HEK293T (cell line): ENCODE results near the gene VAV2.
"Not testable (repeated sequence)": the region's sequence is repeated elsewhere in the genome, so short reads cannot be mapped to it uniquely, and the experiment has no call there.

ENCODE experiments used
- CTCF ChIA-PET: fragments of 350-600 bp; formaldehyde crosslinking; extraction: SDS; loops from one replicate; lab custom pipeline; 2021; ENCODE audit warnings: antibody characterized with exemption, inconsistent platforms; lab: Yijun Ruan, JAX
- POLR2A ChIA-PET: fragments of 350-600 bp; formaldehyde crosslinking; extraction: SDS; loops from one replicate; lab custom pipeline; 2020; ENCODE audit warnings: antibody characterized with exemption, inconsistent platforms; lab: Yijun Ruan, JAX
- DNase-seq: peaks from one replicate; pipeline ENCODE4 v3.0.0; 2012; ENCODE audit warnings: mixed read lengths; ENCODE audit errors: extremely low spot score
- ARNT ChIP-seq: fragments of 450-650 bp; IDR thresholded peaks from 2 replicates; pipeline ENCODE4 v1.6.1; 2017; ENCODE audit warnings: mild to moderate bottlenecking
- BHLHE40 ChIP-seq: fragments of 450-650 bp; IDR thresholded peaks from 2 replicates; pipeline ENCODE4 v1.6.1; 2016; ENCODE audit warnings: mild to moderate bottlenecking, moderate library complexity, borderline replicate concordance
- CTBP1 ChIP-seq: fragments of 450-650 bp; IDR thresholded peaks from 2 replicates; pipeline ENCODE4 v1.6.1; 2016; ENCODE audit warnings: borderline replicate concordance
- ELF4 ChIP-seq: fragments of 450-650 bp; IDR thresholded peaks from 2 replicates; pipeline ENCODE4 v1.6.1; 2017; ENCODE audit warnings: antibody characterized with exemption
- FOXA1 ChIP-seq: fragments of 450-650 bp; IDR thresholded peaks from 2 replicates; pipeline ENCODE4 v1.6.1; 2016; ENCODE audit warnings: mild to moderate bottlenecking
- FOXK2 ChIP-seq: fragments of 450-650 bp; IDR thresholded peaks from 2 replicates; pipeline ENCODE4 v1.6.1; 2016; ENCODE audit warnings: mild to moderate bottlenecking
- FOXM1 ChIP-seq: fragments of 450-650 bp; IDR thresholded peaks from 2 replicates; pipeline ENCODE4 v1.6.1; 2017; ENCODE audit warnings: mild to moderate bottlenecking, borderline replicate concordance
- HDGF ChIP-seq: fragments of 450-650 bp; IDR thresholded peaks from 2 replicates; pipeline ENCODE4 v1.6.1; 2017; ENCODE audit warnings: antibody characterized with exemption, borderline replicate concordance
- L3MBTL2 ChIP-seq: fragments of 450-650 bp; conservative IDR thresholded peaks from 2 replicates; pipeline ENCODE4 v1.6.1; 2016; ENCODE audit warnings: mild to moderate bottlenecking
- LEF1 ChIP-seq: fragments of 450-650 bp; IDR thresholded peaks from 2 replicates; pipeline ENCODE4 v1.6.1; 2017; ENCODE audit warnings: mild to moderate bottlenecking, borderline replicate concordance
- NFRKB ChIP-seq: fragments of 450-650 bp; IDR thresholded peaks from 2 replicates; pipeline ENCODE4 v1.6.1; 2016; ENCODE audit warnings: mild to moderate bottlenecking, moderate library complexity
- SP1 ChIP-seq: fragments of 450-650 bp; IDR thresholded peaks from 2 replicates; pipeline ENCODE4 v1.6.1; 2017
- SUZ12 ChIP-seq: fragments of 450-650 bp; IDR thresholded peaks from 2 replicates; pipeline ENCODE4 v1.6.1; 2016; ENCODE audit warnings: mild to moderate bottlenecking
- TARDBP ChIP-seq: fragments of 450-650 bp; IDR thresholded peaks from 2 replicates; pipeline ENCODE4 v1.6.1; 2016
- ZNF384 ChIP-seq: fragments of 450-650 bp; IDR thresholded peaks from 2 replicates; pipeline ENCODE4 v1.6.1; 2016
- TF ChIP-seq, protein P1 (sequence below): fragments of 450-650 bp; IDR thresholded peaks from 2 replicates; pipeline ENCODE4 v1.6.1; 2016

The VAV2 gene

DNA sequence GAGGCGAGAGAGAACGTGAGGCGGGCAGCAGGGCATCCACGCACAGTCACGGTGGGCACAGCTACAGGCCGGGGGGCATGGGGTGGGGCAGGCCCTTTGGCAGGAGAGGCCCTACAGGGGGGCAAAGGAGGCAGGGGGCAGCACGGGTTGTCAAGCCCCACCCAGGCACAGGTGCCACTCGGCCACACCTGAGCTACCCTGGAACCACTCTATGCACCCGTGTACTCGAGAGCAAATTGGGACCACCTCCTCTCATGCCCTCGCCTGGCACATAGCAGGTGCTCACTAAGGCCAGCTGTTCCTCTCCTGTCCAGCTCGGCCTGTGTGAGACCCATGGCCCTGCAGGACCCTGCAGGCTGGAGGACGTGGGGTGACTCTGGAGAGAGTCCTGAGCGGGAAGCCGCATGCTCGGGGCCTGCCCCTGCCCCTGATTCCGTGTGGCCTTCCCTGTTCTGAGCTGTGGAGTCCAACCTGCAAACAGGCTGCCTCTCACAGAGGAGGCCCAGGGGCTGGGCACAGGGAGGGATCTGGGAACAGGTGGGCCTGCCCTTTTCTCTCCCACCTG lies 222.5 kb downstream of the VAV2 start:
- CTCF ChIA-PET: interaction anchor here (1.4 kb wide), 2 partner anchors 9 to 13 kb away, joined by 3 to 7 read pairs; no protein-coding TSS in a partner anchor
- POLR2A ChIA-PET: no interaction called here
- no peak for TF ChIP-seq FOXK2
- no peak for TF ChIP-seq LEF1
- TF ChIP-seq ZNF384: no peak
- no peak for TF ChIP-seq HDGF
- no peak for TF ChIP-seq BHLHE40
- no peak for TF ChIP-seq SUZ12
- TF ChIP-seq ARNT: no peak
- TF ChIP-seq, protein P1, sequence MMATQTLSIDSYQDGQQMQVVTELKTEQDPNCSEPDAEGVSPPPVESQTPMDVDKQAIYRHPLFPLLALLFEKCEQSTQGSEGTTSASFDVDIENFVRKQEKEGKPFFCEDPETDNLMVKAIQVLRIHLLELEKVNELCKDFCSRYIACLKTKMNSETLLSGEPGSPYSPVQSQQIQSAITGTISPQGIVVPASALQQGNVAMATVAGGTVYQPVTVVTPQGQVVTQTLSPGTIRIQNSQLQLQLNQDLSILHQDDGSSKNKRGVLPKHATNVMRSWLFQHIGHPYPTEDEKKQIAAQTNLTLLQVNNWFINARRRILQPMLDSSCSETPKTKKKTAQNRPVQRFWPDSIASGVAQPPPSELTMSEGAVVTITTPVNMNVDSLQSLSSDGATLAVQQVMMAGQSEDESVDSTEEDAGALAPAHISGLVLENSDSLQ: no peak
- TF ChIP-seq FOXA1: no peak
- no peak for TF ChIP-seq TARDBP
- TF ChIP-seq SP1: no peak
- no peak for TF ChIP-seq ELF4
- DNase-seq: no peak

DNA sequence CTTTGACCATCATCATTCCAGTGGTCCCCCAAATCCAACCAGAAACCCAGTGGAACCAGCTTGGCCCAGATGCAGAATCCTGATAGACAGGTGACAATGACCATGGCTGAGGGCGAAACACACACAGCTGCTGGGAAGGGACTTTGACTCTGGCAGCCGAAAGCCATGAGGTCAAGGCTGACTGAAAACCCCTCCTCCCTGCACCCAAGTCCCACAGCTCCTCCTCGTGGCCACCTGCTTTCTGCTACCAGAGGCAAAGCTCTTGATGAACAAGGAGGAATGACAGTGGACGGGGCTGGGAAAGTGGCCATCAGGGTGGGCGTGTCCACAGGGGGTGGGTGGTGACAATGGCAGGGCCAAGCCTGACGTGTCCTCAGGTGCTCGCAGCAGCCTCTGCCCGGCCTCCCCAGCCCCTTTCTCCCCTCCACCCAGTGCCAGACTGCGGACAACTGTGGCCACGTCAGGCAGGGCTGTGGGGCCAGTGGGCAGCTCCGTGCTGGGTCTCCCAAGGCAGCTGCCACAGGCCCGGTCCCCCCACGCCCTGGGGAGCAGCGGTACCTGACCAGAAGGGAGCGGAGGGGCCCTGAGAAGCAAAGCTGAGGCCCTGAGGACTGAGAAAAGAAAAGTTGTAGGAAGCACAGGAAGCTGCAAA lies 223.1 kb downstream of the VAV2 start:
- TF ChIP-seq SP1: no peak
- TF ChIP-seq L3MBTL2: no peak
- TF ChIP-seq TARDBP: no peak
- TF ChIP-seq CTBP1: no peak
- no peak for TF ChIP-seq HDGF
- TF ChIP-seq LEF1: no peak
- no peak for TF ChIP-seq NFRKB
- TF ChIP-seq SUZ12: no peak
- no peak for TF ChIP-seq ARNT
- no peak for TF ChIP-seq ZNF384
- no peak for TF ChIP-seq FOXK2
- CTCF ChIA-PET: interaction anchor here (1.4 kb wide), 2 partner anchors 9 to 14 kb away, joined by 3 to 7 read pairs; no protein-coding TSS in a partner anchor
- no peak for DNase-seq
- POLR2A ChIA-PET: no interaction called here

DNA sequence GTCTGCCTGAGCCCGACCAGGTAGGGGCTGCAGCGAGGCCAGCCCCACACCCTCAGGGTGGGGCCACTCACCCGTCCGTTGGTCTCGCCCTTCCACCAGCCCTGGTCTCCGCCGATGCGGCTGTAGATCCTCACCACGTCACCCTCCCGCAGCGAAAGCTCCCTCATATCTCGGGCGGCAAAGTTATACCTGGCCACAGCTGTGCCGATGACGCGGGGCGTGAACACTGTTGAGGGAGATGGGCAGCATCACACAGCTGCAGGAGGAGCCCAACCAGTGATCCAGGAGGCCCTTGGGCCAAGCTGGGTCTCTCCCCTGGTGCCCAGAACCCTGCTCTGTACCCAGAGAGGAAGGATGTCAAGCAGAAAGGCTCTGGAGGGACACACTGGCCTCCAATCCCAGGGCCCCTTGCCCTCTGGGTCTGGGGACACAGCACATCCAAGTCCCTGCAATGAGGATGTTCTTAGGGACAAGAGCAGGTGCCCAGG lies 223.7 kb downstream of the VAV2 start:
- TF ChIP-seq LEF1 (no peak), SUZ12 (no peak), FOXM1 (no peak), SP1 (no peak), TARDBP (no peak), ZNF384 (no peak), L3MBTL2 (no peak), FOXK2 (no peak), ARNT (no peak), FOXA1 (no peak)
- TF ChIP-seq, protein P1: no peak
- no peak for DNase-seq
- ChIA-PET CTCF (interaction anchor here (1.4 kb wide), 2 partner anchors 8 to 14 kb away, joined by 3 to 7 read pairs; no protein-coding TSS in a partner anchor), POLR2A (no interaction called here)

DNA sequence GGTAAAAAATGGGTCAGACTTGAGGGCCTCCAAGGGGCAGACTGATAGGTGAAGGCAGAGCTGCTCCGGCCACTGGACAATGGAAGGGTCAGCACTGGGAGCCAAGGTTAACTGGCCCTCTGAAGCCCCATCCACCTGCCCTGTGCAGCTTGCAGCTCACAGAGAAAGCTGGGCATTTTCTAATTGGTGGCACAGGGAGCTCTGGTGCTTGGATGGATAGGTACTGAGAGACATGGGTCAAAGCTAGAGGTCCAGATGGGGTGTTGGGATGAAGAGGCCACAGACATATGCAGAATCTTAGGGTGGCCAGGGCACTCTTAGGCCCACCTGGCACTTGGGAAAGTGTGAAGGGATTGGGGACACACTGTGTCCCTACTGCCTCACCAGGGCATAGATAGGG lies 224.5 kb downstream of the VAV2 start:
- ChIA-PET CTCF (interaction anchor here (0.6 kb wide), 1 partner anchor 234 kb away, joined by 3 read pairs; no protein-coding TSS in a partner anchor), POLR2A (no interaction called here)
- no peak for DNase-seq
- TF ChIP-seq HDGF (no peak), FOXK2 (no peak), SUZ12 (no peak), ARNT (no peak), FOXM1 (no peak), LEF1 (no peak), CTBP1 (no peak), NFRKB (no peak), BHLHE40 (no peak), TARDBP (no peak), ELF4 (no peak), L3MBTL2 (no peak), SP1 (no peak), ZNF384 (no peak), FOXA1 (no peak)
- TF ChIP-seq, protein P1: no peak

DNA sequence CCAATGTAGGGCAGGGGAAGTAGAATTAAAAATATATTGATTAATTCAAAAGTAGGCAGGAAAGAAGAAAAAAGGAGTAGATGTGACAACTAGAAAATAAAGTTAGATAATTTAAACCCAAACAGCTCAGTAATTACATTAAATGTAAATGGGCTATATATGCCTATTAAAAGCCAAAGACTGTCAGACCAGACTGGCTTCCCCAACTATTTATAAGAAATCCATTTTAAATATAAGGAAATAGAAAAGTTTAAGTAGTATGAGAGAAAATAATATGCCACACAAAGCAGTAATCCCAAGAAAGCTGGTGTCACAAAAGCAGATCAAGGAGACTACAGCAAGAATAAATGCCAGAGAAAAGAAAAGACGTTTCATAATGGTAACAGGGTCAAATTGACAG lies 225.1 kb downstream of the VAV2 start:
- POLR2A ChIA-PET: no interaction called here
- CTCF ChIA-PET: no interaction called here

DNA sequence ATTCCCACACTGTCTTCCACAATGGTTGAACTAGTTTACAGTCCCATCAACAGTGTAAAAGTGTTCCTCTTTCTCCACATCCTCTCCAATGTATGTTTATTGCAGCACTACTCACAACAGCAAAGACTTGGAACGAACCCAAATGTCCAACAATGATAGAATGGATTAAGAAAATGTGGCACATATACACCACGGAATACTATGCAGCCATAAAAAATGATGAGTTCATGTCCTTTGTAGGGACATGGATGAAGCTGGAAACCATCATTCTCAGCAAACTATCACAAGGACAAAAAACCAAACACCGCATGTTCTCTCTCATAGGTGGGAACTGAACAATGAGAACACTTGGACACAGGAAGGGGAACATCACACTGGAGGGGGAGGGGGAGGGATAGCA lies 225.9 kb downstream of the VAV2 start:
- CTCF ChIA-PET, POLR2A ChIA-PET, DNase-seq: not testable (repeated sequence)

More for the DNA sequence above, 225.1 kb downstream of the VAV2 start:
- TF ChIP-seq ARNT (no peak), ELF4 (no peak), ZNF384 (no peak), SP1 (no peak), FOXA1 (no peak), FOXK2 (no peak), HDGF (no peak), CTBP1 (no peak)
- TF ChIP-seq, protein P1: no peak
- no peak for DNase-seq
